ENCODE measurements around the gene SERPINB1. TPM values are rescaled to one million over a fixed set of nuclear protein-coding genes. Genes with fewer than 3 reads are reported as not detected.

SERPINB1 gene
- total RNA-seq, result 4.8 and 10.9 TPM in 2 replicates

DNA sequence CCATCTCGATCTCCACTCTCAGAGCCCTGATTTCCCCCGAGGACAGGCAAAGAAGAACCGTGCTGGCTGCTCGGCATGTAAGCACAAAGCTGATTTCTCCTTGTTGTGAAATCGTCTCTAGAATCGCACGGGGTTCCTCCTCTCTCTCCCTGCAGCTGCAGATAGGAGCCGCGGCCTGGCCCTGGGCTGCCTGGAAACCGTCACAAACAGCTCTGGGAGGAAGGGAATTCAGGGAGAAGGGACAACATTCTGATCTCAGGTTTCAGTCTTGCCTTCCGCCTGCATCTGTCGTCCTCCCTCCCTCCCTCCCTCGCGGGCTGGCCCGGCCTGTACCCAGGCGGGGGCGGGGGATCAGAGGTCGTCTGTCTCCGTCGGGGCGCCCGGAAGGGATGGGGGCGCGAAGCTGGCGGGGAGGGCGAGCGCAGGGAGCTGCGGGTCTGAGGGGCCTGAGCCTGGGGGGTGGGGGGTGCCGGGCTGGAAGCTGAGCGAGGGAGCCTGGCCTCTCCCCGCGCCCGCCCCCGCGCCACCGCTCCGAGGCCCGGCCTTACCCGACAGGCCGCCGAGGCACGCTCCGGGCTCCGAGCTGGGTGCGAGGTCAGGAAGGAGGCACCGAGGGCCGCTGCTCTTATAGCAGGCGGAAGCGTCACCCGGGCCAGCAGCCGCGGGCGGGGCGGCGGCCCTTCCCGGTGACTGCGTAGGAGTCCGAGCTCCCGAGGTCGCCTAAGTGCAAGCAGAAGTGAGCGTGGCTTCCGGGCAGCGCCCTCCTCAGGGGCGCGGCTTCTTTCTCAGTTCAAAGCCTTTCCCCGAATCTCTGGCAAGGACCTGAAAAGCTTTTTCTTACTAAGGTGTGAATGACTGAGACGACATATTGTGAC is at the start of gene SERPINB1:
Gene SERPINB1 (minus strand): TSS at position 600 of the 875 bp plus-strand sequence. CDS start 1,277 bp downstream, outside the sequence.

Other genes with a start within 250 kb of the SERPINB1 start
- gene MYLK4, start 90.9 kb downstream of the SERPINB1 start, total RNA-seq, result 0.30 and 0.37 TPM in 2 replicates
- 48.4 and 50.7 TPM in 2 replicates for gene WRNIP1, start 76.5 kb downstream of the SERPINB1 start, total RNA-seq
- gene SERPINB9, start 61.4 kb upstream of the SERPINB1 start, total RNA-seq, result 4.7 and 11.0 TPM in 2 replicates
- gene SERPINB6, start 129.7 kb upstream of the SERPINB1 start, total RNA-seq, result 89.5 and 104 TPM in 2 replicates
- gene NQO2, start 158.0 kb upstream of the SERPINB1 start, total RNA-seq, result 20.2 and 26.4 TPM in 2 replicates
- 20.5 and 30.9 TPM in 2 replicates for gene RIPK1, start 226.6 kb upstream of the SERPINB1 start, total RNA-seq

Measured in smooth muscle cell of the umbilical artery (primary cell).